ENCODE measurements around the gene CTSF.

CTSF gene

GRCh38 chr11:66531841-66532240 is 36.6 kb downstream of the CTSF start:
- Histone ChIP-seq H3K4me3 (ENCODE audit: low read depth, low read length) (no peak overlapping the region), H3K36me3 (peaks cover 28% of the 10 kb centered on the region), H3K9me3 (ENCODE audit: severe bottlenecking) (no peaks in the 10 kb centered on the region), H3K27me3 (ENCODE audit: insufficient read depth, low read depth, severe bottlenecking) (no peaks in the 10 kb centered on the region), H3K27ac (no peak overlapping the region)
- TF ChIP-seq, protein P1, sequence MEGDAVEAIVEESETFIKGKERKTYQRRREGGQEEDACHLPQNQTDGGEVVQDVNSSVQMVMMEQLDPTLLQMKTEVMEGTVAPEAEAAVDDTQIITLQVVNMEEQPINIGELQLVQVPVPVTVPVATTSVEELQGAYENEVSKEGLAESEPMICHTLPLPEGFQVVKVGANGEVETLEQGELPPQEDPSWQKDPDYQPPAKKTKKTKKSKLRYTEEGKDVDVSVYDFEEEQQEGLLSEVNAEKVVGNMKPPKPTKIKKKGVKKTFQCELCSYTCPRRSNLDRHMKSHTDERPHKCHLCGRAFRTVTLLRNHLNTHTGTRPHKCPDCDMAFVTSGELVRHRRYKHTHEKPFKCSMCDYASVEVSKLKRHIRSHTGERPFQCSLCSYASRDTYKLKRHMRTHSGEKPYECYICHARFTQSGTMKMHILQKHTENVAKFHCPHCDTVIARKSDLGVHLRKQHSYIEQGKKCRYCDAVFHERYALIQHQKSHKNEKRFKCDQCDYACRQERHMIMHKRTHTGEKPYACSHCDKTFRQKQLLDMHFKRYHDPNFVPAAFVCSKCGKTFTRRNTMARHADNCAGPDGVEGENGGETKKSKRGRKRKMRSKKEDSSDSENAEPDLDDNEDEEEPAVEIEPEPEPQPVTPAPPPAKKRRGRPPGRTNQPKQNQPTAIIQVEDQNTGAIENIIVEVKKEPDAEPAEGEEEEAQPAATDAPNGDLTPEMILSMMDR (IDR thresholded peaks at IDR 0.05; ENCODE audit: low read depth, low read length) = no peak
- DNase-seq = no peak

DNA sequence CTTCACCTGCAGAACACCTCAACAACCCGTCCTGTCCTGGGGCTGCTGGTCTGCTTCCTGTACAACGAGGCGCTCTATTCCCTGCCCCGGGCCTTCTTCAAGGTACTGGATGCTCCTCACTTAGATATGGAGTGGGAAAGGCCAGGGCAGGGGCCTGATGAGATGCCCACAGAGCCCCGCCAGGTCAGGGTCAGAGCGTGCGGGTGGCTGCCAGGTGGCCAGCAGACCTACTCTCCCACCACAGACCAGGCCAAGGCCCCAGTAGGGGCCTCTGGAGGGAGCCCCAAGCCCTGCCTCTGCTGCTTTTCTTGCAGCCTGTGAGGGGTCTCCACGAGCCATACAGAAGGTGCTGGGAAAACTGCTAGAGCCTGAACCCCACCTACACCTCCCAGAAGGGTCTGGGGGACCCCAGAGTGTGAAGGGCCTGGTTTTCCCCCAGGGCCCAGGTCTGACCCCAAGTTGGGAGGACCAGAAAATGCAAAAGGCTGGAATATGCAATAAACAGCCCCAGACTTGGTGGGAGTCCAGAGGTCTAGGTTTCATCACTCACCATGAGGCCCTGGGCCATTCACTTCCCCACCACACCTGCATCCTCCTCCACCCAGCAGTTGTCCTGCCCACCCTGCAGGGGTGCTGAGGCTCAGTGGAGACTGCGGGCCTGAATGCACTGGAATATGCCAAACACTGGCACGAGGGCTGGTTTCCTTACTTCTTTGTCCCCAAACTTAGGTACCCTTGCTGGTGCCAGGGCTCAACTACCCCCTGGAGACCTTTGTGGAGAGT is 37.3 kb downstream of the CTSF start:
- peaks cover 23% of the 10 kb centered on the region for H3K36me3 ChIP-seq
- DNase-seq = no peak
- H3K4me3 ChIP-seq (ENCODE audit: low read depth, low read length) = no peak overlapping the region
- H3K27me3 ChIP-seq (ENCODE audit: insufficient read depth, low read depth, severe bottlenecking) = no peaks in the 10 kb centered on the region
- no peaks in the 10 kb centered on the region for H3K9me3 ChIP-seq (ENCODE audit: severe bottlenecking)
- no peak overlapping the region for H3K27ac ChIP-seq
- TF ChIP-seq, protein P1 (IDR thresholded peaks at IDR 0.05; ENCODE audit: low read depth, low read length) = no peak

GRCh38 chr11:66529655-66530054 is 38.8 kb downstream of the CTSF start:
- H3K4me3 ChIP-seq (ENCODE audit: low read depth, low read length) = no peak overlapping the region
- H3K9me3 ChIP-seq (ENCODE audit: severe bottlenecking) = no peaks in the 10 kb centered on the region
- H3K36me3 ChIP-seq = peaks cover 15% of the 10 kb centered on the region
- no peaks in the 10 kb centered on the region for H3K27me3 ChIP-seq (ENCODE audit: insufficient read depth, low read depth, severe bottlenecking)
- TF ChIP-seq, protein P1 (IDR thresholded peaks at IDR 0.05; ENCODE audit: low read depth, low read length) = no peak
- no peak overlapping the region for H3K27ac ChIP-seq
- no peak for DNase-seq

- H3K27me3 ChIP-seq (ENCODE audit: insufficient read depth, low read depth, severe bottlenecking) = no peaks in the 10 kb centered on the region
- H3K4me3 ChIP-seq (ENCODE audit: low read depth, low read length) = no peak overlapping the region
- H3K9me3 ChIP-seq (ENCODE audit: severe bottlenecking) = no peaks in the 10 kb centered on the region
- TF ChIP-seq, protein P1 (IDR thresholded peaks at IDR 0.05; ENCODE audit: low read depth, low read length) = no peak
- no peak for DNase-seq
- H3K27ac ChIP-seq = no peak overlapping the region
- peaks cover 15% of the 10 kb centered on the region for H3K36me3 ChIP-seq
These were observed 39.3 kb downstream of the CTSF start for GRCh38 chr11:66529069-66529468.

- Histone ChIP-seq H3K27me3 (ENCODE audit: insufficient read depth, low read depth, severe bottlenecking) (no peaks in the 10 kb centered on the region), H3K4me3 (ENCODE audit: low read depth, low read length) (no peak overlapping the region), H3K9me3 (ENCODE audit: severe bottlenecking) (no peaks in the 10 kb centered on the region), H3K36me3 (peaks cover 50% of the 10 kb centered on the region), H3K27ac (no peak overlapping the region)
- TF ChIP-seq, protein P1 (IDR thresholded peaks at IDR 0.05; ENCODE audit: low read depth, low read length) = no peak
- DNase-seq = no peak
These were observed 43.9 kb downstream of the CTSF start for GRCh38 chr11:66524304-66525040.

All from WERI-Rb-1 (cell line).